Stimulated activated naive B cell treated with anti-CD40 and anti-IgM and Interleukin-4, amounts not matched to agents 10 μg/mL and 1 μg/mL and 100 μg/mL, for 72 hours (primary cell): Measurements from ENCODE around the gene RNF141.

Source experiments
- ATAC-seq, 2 donors: fragments of 150-1000 bp; cut with Tn5 transposase; replicated peaks; 2 replicates each; pipeline ENCODE4 v1.10.0; 2021; ENCODE audit warnings: moderate library complexity in 1 of 2
- DNase-seq: peaks from one replicate; pipeline ENCODE4 v3.0.0; 2021
- H3K27ac Mint-ChIP-seq: one replicate; pipeline ENCODE4 v1.8.0; 2022; ENCODE audit warnings: mild to moderate bottlenecking, mixed read lengths
- H3K27me3 Mint-ChIP-seq, 2 donors: one replicate each; pipeline ENCODE4 v1.8.0; 2022; ENCODE audit warnings: mixed read lengths in 2 of 2
- H3K36me3 Mint-ChIP-seq, 2 donors: one replicate each; pipeline ENCODE4 v1.8.0; 2022; ENCODE audit warnings: mixed read lengths in 2 of 2, mild to moderate bottlenecking in 1 of 2
- H3K4me1 Mint-ChIP-seq, 2 donors: one replicate each; pipeline ENCODE4 v1.8.0; 2022; ENCODE audit warnings: mixed read lengths in 2 of 2, mild to moderate bottlenecking in 1 of 2
- H3K4me3 Mint-ChIP-seq, 2 donors: one replicate each; pipeline ENCODE4 v1.8.0; 2022; ENCODE audit warnings: mild to moderate bottlenecking in 2 of 2, mixed read lengths in 2 of 2, moderate library complexity in 1 of 2
- H3K9me3 Mint-ChIP-seq, 2 donors: one replicate each; pipeline ENCODE4 v1.8.0; 2022; ENCODE audit warnings: mixed read lengths in 2 of 2, mild to moderate bottlenecking in 1 of 2

RNF141 gene

DNA sequence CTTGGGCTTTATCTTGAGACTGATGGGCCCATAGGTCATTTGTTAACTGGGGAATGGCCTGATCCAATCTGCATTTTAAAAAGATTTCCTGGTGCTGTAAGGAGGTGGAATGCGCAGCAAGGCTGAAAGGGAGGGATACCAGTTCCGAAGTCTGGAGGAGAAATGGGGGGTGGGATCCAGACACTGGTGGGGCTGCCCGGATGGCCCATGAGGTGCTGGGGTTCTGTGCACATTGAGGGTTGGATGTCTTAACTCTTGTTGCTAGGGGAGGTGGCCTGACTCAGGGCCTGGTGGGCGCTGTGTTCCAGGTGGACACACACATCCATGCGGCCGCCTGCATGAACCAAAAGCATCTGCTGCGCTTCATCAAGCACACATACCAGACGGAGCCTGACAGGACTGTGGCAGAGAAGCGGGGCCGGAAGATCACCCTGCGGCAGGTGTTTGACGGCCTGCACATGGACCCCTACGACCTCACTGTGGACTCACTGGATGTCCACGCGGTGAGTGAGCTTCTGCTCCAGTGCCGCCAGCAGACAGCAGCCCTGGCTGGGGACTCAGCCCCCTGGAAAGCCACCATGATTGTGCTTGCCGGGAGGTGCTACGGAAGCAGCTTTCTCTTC lies 47.8 kb downstream of the RNF141 start:
- peak overlapping the region; percentile 48 for H3K27ac Mint-ChIP-seq

DNA sequence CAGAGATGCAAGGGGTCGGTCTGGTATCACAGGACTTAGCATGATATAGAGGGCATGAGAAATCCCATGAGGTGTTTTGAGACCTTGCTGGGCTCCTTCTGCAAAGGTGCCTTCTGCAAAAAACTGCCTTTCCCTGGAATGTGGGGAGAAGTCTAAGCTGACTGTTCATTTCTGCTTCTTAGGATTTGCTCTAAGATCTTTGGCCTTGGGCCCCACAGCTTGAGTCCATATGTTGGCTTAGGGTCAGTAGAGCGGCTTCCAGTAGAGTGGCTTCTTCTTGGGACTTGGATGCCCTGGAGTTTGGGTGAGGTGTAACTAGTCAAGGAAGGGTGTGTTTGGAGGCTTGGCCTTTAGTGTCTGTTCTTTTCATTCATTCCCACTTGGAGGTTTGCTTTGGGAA lies 48.9 kb downstream of the RNF141 start:
- H3K4me1 Mint-ChIP-seq = peaks cover 38 to 56% of the 10 kb centered on the region in 2 donors
- H3K4me3 Mint-ChIP-seq = no peak overlapping the region
- ATAC-seq = no peak
- no peaks in the 10 kb centered on the region for H3K27me3 Mint-ChIP-seq
- peaks cover 53 to 87% of the 10 kb centered on the region in 2 donors for H3K36me3 Mint-ChIP-seq
- no peak for DNase-seq
- peaks cover 1 to 5% of the 10 kb centered on the region in 2 donors for H3K9me3 Mint-ChIP-seq
- peak overlapping the region; percentile 84 for H3K27ac Mint-ChIP-seq

More for the DNA sequence above, 47.8 kb downstream of the RNF141 start:
- DNase-seq = no peak
- peaks cover 31 to 49% of the 10 kb centered on the region in 2 donors for H3K4me1 Mint-ChIP-seq
- H3K4me3 Mint-ChIP-seq = no peak overlapping the region
- H3K9me3 Mint-ChIP-seq = peaks cover 1 to 5% of the 10 kb centered on the region in 2 donors
- H3K36me3 Mint-ChIP-seq = peaks cover 54 to 87% of the 10 kb centered on the region in 2 donors
- no peak for ATAC-seq
- H3K27me3 Mint-ChIP-seq = no peaks in the 10 kb centered on the region

DNA sequence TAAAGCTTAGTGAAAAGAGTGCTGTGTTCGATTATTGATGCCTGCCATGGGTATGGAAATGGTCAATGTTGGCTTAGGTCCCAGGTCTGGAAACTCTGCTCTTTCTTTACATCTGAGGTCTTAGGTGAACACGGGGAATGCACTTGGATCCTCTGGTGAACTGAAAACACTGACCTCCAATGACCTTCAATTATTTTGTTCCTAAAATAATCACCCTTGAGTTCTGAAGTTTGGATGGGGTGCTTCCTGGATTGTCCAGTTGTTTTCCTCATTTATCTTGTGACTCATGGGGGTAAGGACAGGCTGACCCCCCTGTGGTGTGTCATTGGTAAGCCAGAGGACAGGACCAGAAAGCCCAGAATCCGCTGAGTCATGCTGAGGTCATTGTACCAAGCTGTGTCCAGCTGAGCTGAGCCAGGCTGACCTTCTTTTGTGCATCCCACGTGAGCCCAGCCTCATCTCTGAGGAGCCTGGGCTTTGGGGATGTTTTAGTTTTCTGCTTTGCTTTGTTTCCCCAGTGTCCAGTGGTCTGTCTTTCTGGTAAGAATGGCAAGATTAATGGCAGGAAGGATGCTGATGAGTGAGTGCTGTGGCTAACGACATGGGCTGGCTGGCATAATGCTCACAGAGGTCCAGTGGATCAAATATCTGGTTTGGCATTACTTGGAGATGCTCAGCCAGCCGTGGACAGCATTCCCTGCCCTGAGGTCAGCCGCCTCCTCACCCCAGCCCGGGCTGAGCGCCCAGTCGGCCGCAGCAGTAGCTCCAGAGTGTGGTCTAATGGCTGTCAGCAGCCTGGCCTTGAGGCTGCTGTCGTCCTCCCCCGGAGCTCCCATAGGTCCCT lies 50.4 kb downstream of the RNF141 start:
- Mint-ChIP-seq H3K4me1 (peaks cover 38 to 70% of the 10 kb centered on the region in 2 donors), H3K9me3 (peaks cover 1 to 5% of the 10 kb centered on the region in 2 donors), H3K27me3 (no peaks in the 10 kb centered on the region), H3K4me3 (no peak overlapping the region), H3K27ac (peak overlapping the region; percentile 96), H3K36me3 (peaks cover 59 to 93% of the 10 kb centered on the region in 2 donors)
- ATAC-seq = no peak
- DNase-seq = no peak

DNA sequence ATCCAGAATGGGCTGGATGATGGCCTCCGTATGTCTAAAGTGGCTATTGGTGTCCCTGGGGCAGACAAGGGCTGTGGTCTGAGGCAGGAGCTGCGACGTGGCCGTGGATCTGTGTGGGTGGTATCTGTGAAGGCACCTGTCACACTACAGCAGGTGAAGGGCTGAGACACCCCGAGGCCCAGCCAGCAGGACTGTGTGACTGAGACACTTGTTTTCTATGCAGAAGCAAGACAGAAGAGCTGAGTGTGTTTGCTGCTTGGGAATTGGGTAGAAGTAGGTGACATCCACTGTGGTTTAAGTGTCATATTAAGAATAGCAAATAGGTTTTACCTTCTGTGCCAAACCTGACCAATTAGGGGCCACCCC lies 51.0 kb downstream of the RNF141 start:
- ATAC-seq = peak; percentile 5 to 15
- peaks cover 62 to 93% of the 10 kb centered on the region in 2 donors for H3K36me3 Mint-ChIP-seq

DNA sequence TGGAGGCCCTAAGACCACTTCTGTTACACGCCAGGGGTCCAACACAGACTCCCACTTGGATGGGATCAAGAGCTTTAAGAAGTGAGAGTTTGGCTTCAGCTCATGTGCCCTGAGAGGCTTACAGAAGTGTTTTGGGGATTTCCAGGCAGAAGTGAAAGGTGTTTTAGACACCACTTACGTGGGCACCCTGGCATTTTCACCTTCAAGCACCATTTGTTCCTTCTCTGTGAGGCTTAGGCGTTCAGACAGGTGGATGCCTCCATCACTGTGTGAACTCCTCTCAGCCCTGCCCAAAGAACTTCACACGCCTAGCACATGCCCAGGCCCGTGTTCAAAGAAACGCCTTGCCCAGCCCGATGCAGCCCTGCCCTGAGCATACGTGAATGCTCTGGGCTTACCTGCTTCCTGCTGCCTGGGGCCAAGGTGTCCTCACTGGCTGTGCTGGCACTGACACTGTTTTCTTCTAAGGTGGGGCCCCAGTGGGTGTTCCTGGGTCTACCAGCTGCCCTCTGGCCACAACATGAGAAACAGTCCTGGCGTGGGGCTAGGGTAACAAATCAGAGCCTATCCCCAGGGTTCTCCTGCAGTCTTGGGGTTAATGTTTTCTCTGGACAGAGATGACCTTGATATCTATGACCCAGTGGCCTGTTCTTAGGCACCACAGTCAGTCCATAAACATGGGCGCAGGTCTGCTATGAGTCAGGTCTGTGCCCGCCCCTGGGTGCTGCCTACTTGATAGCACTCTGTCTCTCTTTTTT lies 51.9 kb downstream of the RNF141 start:
- ATAC-seq (peak; percentile 91), DNase-seq (peak; percentile 76)
- H3K4me3 Mint-ChIP-seq = peak overlapping the region; percentile 22 to 64
- no peaks in the 10 kb centered on the region for H3K27me3 Mint-ChIP-seq
- peaks cover 1 to 5% of the 10 kb centered on the region in 2 donors for H3K9me3 Mint-ChIP-seq
- H3K36me3 Mint-ChIP-seq = peaks cover 67 to 92% of the 10 kb centered on the region in 2 donors
- peaks cover 43 to 70% of the 10 kb centered on the region in 2 donors for H3K4me1 Mint-ChIP-seq
- peak overlapping the region; percentile 96 for H3K27ac Mint-ChIP-seq

More for the DNA sequence above, 51.0 kb downstream of the RNF141 start:
- peak overlapping the region; percentile 96 for H3K27ac Mint-ChIP-seq
- peak; percentile 7 for DNase-seq
- no peaks in the 10 kb centered on the region for H3K27me3 Mint-ChIP-seq
- H3K9me3 Mint-ChIP-seq = peaks cover 1 to 5% of the 10 kb centered on the region in 2 donors
- H3K4me3 Mint-ChIP-seq = no peak overlapping the region
- H3K4me1 Mint-ChIP-seq = peaks cover 41 to 70% of the 10 kb centered on the region in 2 donors

DNA sequence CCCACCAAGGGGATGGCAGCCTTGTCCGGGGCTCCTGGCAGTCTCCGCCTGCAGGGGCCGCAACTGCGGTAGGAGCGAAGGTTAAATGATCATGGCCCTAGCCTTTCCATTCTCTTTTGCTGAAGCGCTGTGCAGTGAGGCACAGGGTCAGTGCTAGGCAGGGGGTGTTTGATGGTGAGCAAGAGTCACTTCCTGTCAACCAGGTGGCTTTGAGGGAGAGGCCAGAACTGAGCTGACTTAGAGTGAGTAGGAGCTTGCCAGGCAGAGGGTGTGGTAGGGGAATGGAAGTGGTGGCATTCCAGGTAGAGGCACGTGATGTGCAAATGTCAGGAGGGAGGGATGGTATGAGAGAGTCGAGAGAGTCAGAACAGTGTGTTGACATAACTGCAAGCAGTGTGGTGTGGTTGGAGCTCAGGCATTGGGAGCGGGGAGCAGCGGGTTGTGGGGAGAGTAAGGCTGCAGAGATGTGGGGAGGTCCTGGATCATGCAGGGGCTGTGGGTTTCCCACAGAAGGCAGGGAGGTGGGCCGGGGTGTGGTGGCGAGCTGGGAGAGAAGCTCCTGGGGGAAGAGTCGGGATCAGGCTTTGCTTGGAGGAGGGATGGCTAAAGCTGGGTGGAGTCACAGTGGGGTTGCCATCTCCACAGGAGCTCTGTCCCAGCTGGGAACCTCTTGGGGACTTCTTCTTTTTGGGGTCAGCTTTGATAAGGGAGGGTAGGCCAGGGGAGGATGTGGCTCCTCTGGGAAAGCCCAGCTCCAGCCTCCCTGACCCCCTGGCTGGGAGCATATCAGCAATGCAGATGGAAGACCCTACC lies 52.7 kb downstream of the RNF141 start:
- Mint-ChIP-seq H3K4me1 (peaks cover 43 to 69% of the 10 kb centered on the region in 2 donors), H3K27ac (peak overlapping the region; percentile 96), H3K27me3 (no peaks in the 10 kb centered on the region), H3K4me3 (peak overlapping the region; percentile 22 to 64), H3K36me3 (peaks cover 64 to 85% of the 10 kb centered on the region in 2 donors), H3K9me3 (peaks cover 1 to 5% of the 10 kb centered on the region in 2 donors)
- ATAC-seq (peak; percentile 47 to 55), DNase-seq (peak; percentile 14)

DNA sequence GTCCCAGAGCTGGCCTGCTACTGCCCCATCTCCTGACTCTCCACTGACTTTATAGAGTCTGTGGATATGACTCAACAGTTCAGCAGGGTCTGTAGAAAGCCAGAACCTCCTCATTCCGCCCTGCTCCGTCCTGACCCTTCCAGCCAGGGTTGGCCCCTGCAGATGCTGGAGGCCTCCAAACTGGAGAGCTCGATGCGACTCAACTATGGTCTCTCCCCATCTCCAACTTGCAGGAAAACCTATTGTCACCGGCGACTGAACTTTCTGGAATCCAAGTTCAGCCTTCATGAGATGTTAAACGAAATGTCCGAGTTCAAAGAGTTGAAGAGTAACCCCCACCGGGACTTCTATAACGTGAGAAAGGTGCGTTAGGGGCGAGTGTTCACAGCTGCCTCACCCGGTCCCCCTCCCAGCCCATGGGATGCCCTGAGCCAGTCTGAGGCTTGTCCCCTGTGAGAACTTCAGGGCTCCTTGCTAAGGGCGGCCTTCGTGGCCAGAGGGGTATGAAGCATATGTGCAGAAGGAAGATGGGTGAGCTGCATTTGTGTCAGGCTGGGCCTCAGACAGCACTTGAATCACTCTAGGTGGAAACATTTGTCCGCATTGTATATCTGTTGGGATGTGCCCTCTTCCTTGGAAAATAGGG lies 53.9 kb downstream of the RNF141 start:
- ATAC-seq = no peak
- Mint-ChIP-seq H3K27ac (no peak overlapping the region), H3K36me3 (peaks cover 56 to 80% of the 10 kb centered on the region in 2 donors), H3K9me3 (peaks cover 1 to 5% of the 10 kb centered on the region in 2 donors), H3K27me3 (no peaks in the 10 kb centered on the region), H3K4me1 (peaks cover 37 to 59% of the 10 kb centered on the region in 2 donors), H3K4me3 (no peak overlapping the region)
- no peak for DNase-seq

DNA sequence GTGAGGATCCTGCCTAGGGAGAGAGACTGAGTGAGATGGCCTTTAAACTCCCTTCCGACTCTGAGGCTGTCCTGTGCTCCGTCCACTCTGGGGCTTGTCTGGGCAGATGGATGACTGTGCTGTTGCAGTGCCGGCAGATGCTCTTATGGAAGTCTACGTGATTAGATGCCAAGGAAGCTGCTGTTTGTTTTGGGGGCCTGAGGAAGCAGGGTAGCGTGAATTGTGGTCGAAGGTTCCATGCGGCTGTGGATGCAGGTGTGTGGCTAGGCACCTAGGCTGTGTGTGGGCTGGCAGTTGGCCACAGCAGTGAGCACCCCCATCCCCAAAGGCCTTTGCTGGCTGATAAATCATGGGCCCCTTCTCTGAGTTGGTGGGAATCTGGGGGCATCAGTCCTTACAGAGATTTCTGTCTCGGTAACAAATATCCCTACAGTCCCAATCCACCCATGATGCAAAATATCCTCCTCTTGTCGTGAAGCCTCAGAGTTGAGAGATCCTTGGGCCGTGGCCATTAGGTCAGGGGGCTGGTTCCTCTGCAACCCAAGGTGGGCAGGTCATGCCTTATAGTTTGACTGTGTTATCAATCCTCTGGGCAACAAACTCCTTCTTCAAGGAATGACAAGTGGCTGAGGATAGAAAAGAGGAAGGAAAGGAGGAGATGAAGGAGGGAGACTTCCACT lies 54.7 kb downstream of the RNF141 start:
- no peak for ATAC-seq
- Mint-ChIP-seq H3K36me3 (peaks cover 52 to 75% of the 10 kb centered on the region in 2 donors), H3K9me3 (peaks cover 1 to 5% of the 10 kb centered on the region in 2 donors), H3K27ac (peak overlapping the region; percentile 86), H3K4me3 (no peak overlapping the region), H3K4me1 (peaks cover 35 to 54% of the 10 kb centered on the region in 2 donors), H3K27me3 (no peaks in the 10 kb centered on the region)
- no peak for DNase-seq

DNA sequence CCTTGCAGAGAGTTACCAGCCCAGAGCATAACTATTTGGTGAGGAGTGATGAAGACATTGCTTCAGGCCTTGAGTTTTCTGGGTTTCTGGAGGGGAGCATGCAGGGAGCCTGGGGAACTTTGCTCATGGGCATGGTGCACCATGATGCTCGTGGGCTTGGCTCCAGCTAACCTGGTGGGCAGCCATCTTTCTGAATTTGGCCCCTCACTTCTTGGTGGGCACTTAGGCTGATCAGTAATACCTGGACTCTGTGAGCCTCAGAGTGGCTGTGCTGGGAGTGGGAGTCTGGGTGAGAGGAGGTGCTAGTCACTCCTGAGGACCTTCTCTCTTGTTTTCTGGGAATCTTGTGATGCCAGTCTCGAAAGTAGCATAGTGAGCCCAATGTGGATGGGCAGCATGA lies 55.3 kb downstream of the RNF141 start:
- Mint-ChIP-seq H3K4me3 (no peak overlapping the region), H3K36me3 (peaks cover 54 to 75% of the 10 kb centered on the region in 2 donors), H3K27ac (peak overlapping the region; percentile 85), H3K27me3 (no peaks in the 10 kb centered on the region), H3K9me3 (peaks cover 1 to 5% of the 10 kb centered on the region in 2 donors), H3K4me1 (peaks cover 30 to 49% of the 10 kb centered on the region in 2 donors)
- DNase-seq (no peak), ATAC-seq (no peak)

DNA sequence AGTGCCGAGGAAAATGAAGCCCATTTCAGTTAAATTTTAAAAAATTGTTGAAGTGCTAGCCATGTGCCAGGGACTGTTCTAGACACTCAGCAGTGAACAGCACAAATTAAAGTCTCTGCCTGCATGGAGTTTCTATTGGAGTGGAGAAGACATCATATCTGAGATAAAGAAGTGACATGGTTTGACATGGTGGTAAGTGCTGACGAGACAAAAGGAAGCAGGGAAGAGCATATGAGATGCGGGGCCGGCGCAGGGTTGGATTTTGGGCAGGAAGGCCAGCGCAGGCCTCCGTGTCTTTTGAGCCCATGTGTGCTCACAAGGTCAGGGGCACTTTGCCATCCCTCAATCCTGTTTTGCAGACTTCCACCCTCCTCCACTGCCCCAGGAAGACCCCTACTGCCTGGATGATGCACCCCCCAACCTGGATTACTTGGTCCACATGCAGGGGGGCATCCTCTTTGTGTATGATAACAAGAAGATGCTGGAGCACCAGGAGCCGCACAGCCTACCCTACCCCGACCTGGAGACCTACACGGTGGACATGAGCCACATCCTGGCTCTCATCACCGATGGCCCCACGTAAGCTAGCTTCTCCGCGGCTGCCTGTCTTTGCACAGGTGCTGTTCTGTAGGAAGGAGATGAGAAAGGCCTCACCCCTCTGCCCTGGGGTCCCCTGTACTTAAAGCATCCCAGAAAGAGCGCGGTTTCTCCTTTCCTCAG lies 56.4 kb downstream of the RNF141 start:
- H3K4me1 Mint-ChIP-seq = peaks cover 21 to 39% of the 10 kb centered on the region in 2 donors
- H3K27me3 Mint-ChIP-seq = no peaks in the 10 kb centered on the region
- H3K36me3 Mint-ChIP-seq = peaks cover 49 to 72% of the 10 kb centered on the region in 2 donors
- no peak overlapping the region for H3K27ac Mint-ChIP-seq
- DNase-seq (no peak), ATAC-seq (no peak)
- no peaks in the 10 kb centered on the region for H3K9me3 Mint-ChIP-seq
- no peak overlapping the region for H3K4me3 Mint-ChIP-seq

DNA sequence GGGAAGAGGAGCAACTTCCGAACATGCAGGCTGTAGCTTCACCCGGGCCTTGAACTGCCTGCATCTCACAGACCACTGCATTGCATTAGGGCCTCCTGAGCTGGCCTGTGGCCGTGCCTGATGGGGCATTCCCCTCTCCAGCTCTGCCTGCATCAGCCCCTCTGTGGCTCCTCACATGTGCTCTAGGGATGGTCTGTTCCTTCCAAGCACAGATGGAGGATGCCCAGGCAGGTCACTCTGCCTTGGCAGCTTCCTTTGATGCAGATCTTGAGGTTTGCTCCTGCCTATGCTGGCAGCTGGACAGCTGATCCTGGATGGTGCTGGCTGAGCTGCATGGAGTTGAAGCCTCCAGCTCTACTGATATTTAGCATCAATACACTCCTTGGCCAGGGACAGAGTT lies 57.4 kb downstream of the RNF141 start:
- Mint-ChIP-seq H3K36me3 (peaks cover 51 to 67% of the 10 kb centered on the region in 2 donors), H3K4me1 (peaks cover 16 to 29% of the 10 kb centered on the region in 2 donors), H3K4me3 (no peak overlapping the region), H3K27me3 (no peaks in the 10 kb centered on the region), H3K9me3 (no peaks in the 10 kb centered on the region), H3K27ac (no peak overlapping the region)
- ATAC-seq (no peak), DNase-seq (no peak)

DNA sequence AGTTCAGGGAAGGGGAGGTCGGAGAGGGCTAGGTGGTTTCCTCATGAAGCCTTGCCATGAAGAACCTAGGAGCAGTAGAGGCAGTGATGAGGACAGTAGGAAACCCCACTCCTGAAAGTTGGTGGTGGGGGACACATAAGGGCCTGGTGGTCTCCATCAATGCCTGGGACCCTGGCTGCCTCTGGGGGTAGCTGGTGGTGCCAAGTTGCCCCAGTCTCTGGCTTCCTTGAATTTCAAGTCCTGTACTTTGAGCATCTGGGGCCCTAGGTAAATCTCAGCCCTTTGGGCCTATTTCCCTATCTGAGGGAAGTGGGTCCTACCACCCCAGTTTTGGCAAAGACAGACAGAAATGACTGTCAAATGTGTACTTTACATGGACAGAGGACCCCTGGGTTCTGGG lies 57.8 kb downstream of the RNF141 start:
- peaks cover 15 to 29% of the 10 kb centered on the region in 2 donors for H3K4me1 Mint-ChIP-seq
- no peaks in the 10 kb centered on the region for H3K27me3 Mint-ChIP-seq
- H3K4me3 Mint-ChIP-seq = no peak overlapping the region
- peaks cover 50 to 67% of the 10 kb centered on the region in 2 donors for H3K36me3 Mint-ChIP-seq
- ATAC-seq = no peak
- H3K9me3 Mint-ChIP-seq = no peaks in the 10 kb centered on the region
- no peak for DNase-seq
- H3K27ac Mint-ChIP-seq = no peak overlapping the region
